CD14-positive monocyte (primary cell): ENCODE measurements around the gene ZNF79. TPM values are rescaled to one million over a fixed set of nuclear protein-coding genes. Genes with fewer than 3 reads are reported as not detected.

Experiments
- DNase-seq, 3 donors: peaks; one replicate each; pipeline ENCODE4 v3.0.0-alpha.2; 2011 to 2022
- H2AFZ ChIP-seq: 2 replicates; pipeline ENCODE4 v1.6.0; 2012; ENCODE audit warnings: mild to moderate bottlenecking, low read depth, low read length, inconsistent platforms; ENCODE audit not compliant: insufficient read depth, poor library complexity, severe bottlenecking
- H3K27ac ChIP-seq, 2 donors: 1 replicate in 1 of 2; 2 replicates in 1 of 2; pipeline ENCODE4 v1.5.1; 2012 to 2013; ENCODE audit warnings: low read length in 2 of 2, control low read depth in 1 of 2, inconsistent platforms in 1 of 2, low read depth in 1 of 2, mild to moderate bottlenecking in 1 of 2
- H3K27me3 ChIP-seq, 2 donors: one replicate each; pipeline versions ENCODE4 v1.6.0 to v1.6.1; 2011 to 2013; ENCODE audit warnings: low read length in 2 of 2; ENCODE audit not compliant: control insufficient read depth in 2 of 2, insufficient read depth in 2 of 2
- H3K36me3 ChIP-seq, 2 donors: replicated peaks in 1 of 2; 1 replicate in 1 of 2; 2 replicates in 1 of 2; pipeline versions ENCODE4 v1.5.1 to v1.6.1; 2012 to 2013; ENCODE audit warnings: low read length in 2 of 2, control low read depth in 1 of 2, inconsistent platforms in 1 of 2, mild to moderate bottlenecking in 1 of 2; ENCODE audit not compliant: insufficient read depth in 2 of 2, control insufficient read depth in 1 of 2
- H3K4me1 ChIP-seq, 2 donors: 1 replicate in 1 of 2; 2 replicates in 1 of 2; pipeline versions ENCODE4 v1.5.1 to v1.6.1; 2012 to 2013; ENCODE audit warnings: low read length in 2 of 2, control low read depth in 1 of 2, inconsistent platforms in 1 of 2, mild to moderate bottlenecking in 1 of 2, moderate library complexity in 1 of 2; ENCODE audit not compliant: insufficient read depth in 2 of 2, control insufficient read depth in 1 of 2
- H3K4me2 ChIP-seq: replicated peaks from 2 replicates; pipeline ENCODE3; 2012; ENCODE audit warnings: low read length, moderate library complexity, mild to moderate bottlenecking; ENCODE audit not compliant: poor library complexity, severe bottlenecking; ENCODE audit errors: extremely low read depth
- H3K4me3 ChIP-seq, 3 experiments: fragments of 200-600 bp in 1 of 3; sonication (generic) in 1 of 3; replicated peaks in 1 of 3; 1 replicate in 2 of 3; 2 replicates in 1 of 3; pipeline ENCODE4 v1.5.1; 2011 to 2013; ENCODE audit warnings: low read length in 3 of 3, mild to moderate bottlenecking in 3 of 3, control low read depth in 2 of 3, low read depth in 2 of 3, inconsistent platforms in 1 of 3, moderate library complexity in 1 of 3
- H3K79me2 ChIP-seq: 2 replicates; pipeline ENCODE4 v1.6.0; 2012; ENCODE audit warnings: mild to moderate bottlenecking, control low read depth, inconsistent platforms, low read length, moderate library complexity; ENCODE audit not compliant: insufficient read depth
- H3K9ac ChIP-seq: 2 replicates; pipeline ENCODE4 v1.6.0; 2017; ENCODE audit warnings: low read length, mild to moderate bottlenecking; ENCODE audit not compliant: insufficient read depth, poor library complexity, severe bottlenecking
- H3K9me3 ChIP-seq, 2 donors: replicated peaks in 1 of 2; 1 replicate in 1 of 2; 2 replicates in 1 of 2; pipeline versions ENCODE4 v1.5.1 to v1.6.1; 2012 to 2013; ENCODE audit warnings: low read length in 2 of 2, control low read depth in 1 of 2; ENCODE audit not compliant: control insufficient read depth in 1 of 2, insufficient read depth in 1 of 2
- H4K20me1 ChIP-seq: 2 replicates; pipeline ENCODE4 v1.6.0; 2012; ENCODE audit warnings: mild to moderate bottlenecking, low read length, control low read depth, moderate library complexity; ENCODE audit not compliant: insufficient read depth
- H3K27ac Mint-ChIP-seq, 7 donors: one replicate each; pipeline ENCODE4 v1.8.0; 2020; ENCODE audit warnings: mild to moderate bottlenecking in 7 of 7, mixed read lengths in 7 of 7, moderate library complexity in 6 of 7, inconsistent platforms in 2 of 7
- H3K27me3 Mint-ChIP-seq, 3 donors: one replicate each; pipeline ENCODE4 v1.8.0; 2021 to 2022; ENCODE audit warnings: low read depth in 3 of 3, mild to moderate bottlenecking in 3 of 3, mixed read lengths in 3 of 3, moderate library complexity in 3 of 3, inconsistent platforms in 1 of 3
- H3K36me3 Mint-ChIP-seq, 2 donors: one replicate each; pipeline ENCODE4 v1.8.0; 2020; ENCODE audit warnings: mixed read lengths in 2 of 2, inconsistent platforms in 1 of 2, mild to moderate bottlenecking in 1 of 2
- H3K4me1 Mint-ChIP-seq: one replicate; pipeline ENCODE4 v1.8.0; 2020; ENCODE audit warnings: mild to moderate bottlenecking, mixed read lengths
- H3K4me3 Mint-ChIP-seq, 2 donors: one replicate each; pipeline ENCODE4 v1.8.0; 2020; ENCODE audit warnings: mild to moderate bottlenecking in 2 of 2, mixed read lengths in 2 of 2, moderate library complexity in 1 of 2
- H3K9me3 Mint-ChIP-seq, 7 donors: one replicate each; pipeline ENCODE4 v1.8.0; 2020 to 2022; ENCODE audit warnings: mixed read lengths in 7 of 7, mild to moderate bottlenecking in 6 of 7, moderate library complexity in 6 of 7, inconsistent platforms in 2 of 7
- CTCF ChIP-seq: fragments of 200-600 bp; IDR thresholded peaks from one replicate; pipeline ENCODE4 v1.8.0; 2022; ENCODE audit warnings: antibody characterized with exemption, mild to moderate bottlenecking
- WGBS: methylation state at CpG from one replicate; pipeline ENCODE4 v1.1.5; 2013; ENCODE audit warnings: missing lambda C conversion rate; ENCODE audit not compliant: insufficient coverage; 5-methylcytosine and 5-hydroxymethylcytosine counted together
- intact Hi-C, 2 donors: fragments of 100-400 bp; cut with micrococcal nuclease; formaldehyde crosslinking; loops; one replicate each; pipeline versions ENCODE4 v1.15.0 to v1.15.1; 2023
- polyA plus RNA-seq, 3 donors: library from polyadenylated mRNA; depleted of rRNA in 1 of 3; unstranded in 2 of 3; stranded (reverse) in 1 of 3; fragments of 300-500 nt in 2 of 3; fragments of >200 nt in 1 of 3; fragmentation: Illumina TruSeq in 2 of 3; gene quantifications; 1 replicate in 2 of 3; 2 replicates in 1 of 3; pipeline ENCODE4 v1.2.3, GENCODE V29; 2012 to 2021

The ZNF79 gene
- polyA plus RNA-seq, 3 donors = 1.4 to 3.3 (median 2.0) TPM

- Histone ChIP-seq H3K36me3 (no peaks in the 10 kb centered on the region), H3K4me2 (no peak overlapping the region), H3K9ac (no peak overlapping the region), H3K27me3 (no peaks in the 10 kb centered on the region), H3K27ac (no peak overlapping the region), H4K20me1 (no peaks in the 10 kb centered on the region), H3K4me1 (peaks cover 14 to 19% of the 10 kb centered on the region in 2 donors), H3K79me2 (no peaks in the 10 kb centered on the region), H2AFZ (no peak overlapping the region), H3K9me3 (no peaks in the 10 kb centered on the region), H3K4me3 (no peak overlapping the region)
- Mint-ChIP-seq H3K27me3 (peaks cover 8 to 12% (median 10%) of the 10 kb centered on the region in 3 donors), H3K4me1 (peaks cover 24% of the 10 kb centered on the region), H3K36me3 (no peaks in the 10 kb centered on the region), H3K9me3 (no peaks in the 10 kb centered on the region), H3K4me3 (no peak overlapping the region), H3K27ac (no peak overlapping the region)
- DNase-seq = no peak
- no peak for TF ChIP-seq CTCF
- WGBS = no CpG with 5 or more reads among the region's 2 CpGs
- intact Hi-C loops = no loop called here
Measured at GRCh38 chr9:127390248-127390545, 34.0 kb upstream of the ZNF79 start.

GRCh38 chr9:127390563-127390962, 33.6 kb upstream of the ZNF79 start:
- intact Hi-C loops = no loop called here
- Histone ChIP-seq H2AFZ (no peak overlapping the region), H3K36me3 (no peaks in the 10 kb centered on the region), H3K9me3 (no peaks in the 10 kb centered on the region), H3K27me3 (no peaks in the 10 kb centered on the region), H3K4me3 (no peak overlapping the region), H3K4me1 (peaks cover 14 to 19% of the 10 kb centered on the region in 2 donors), H3K9ac (no peak overlapping the region), H4K20me1 (no peaks in the 10 kb centered on the region), H3K27ac (no peak overlapping the region), H3K4me2 (no peak overlapping the region), H3K79me2 (no peaks in the 10 kb centered on the region)
- H3K36me3 Mint-ChIP-seq = no peaks in the 10 kb centered on the region
- H3K27ac Mint-ChIP-seq = no peak overlapping the region
- no peaks in the 10 kb centered on the region for H3K9me3 Mint-ChIP-seq
- TF ChIP-seq CTCF = no peak
- no peak overlapping the region for H3K4me3 Mint-ChIP-seq
- no peak for DNase-seq
- H3K27me3 Mint-ChIP-seq = peaks cover 6 to 12% (median 11%) of the 10 kb centered on the region in 3 donors
- 53% methylated on average over 4 of the region's 5 CpGs for WGBS
- H3K4me1 Mint-ChIP-seq = peaks cover 24% of the 10 kb centered on the region
